Osteocyte (in vitro differentiated cells): Measurements from ENCODE around the gene SLC25A13. TPM values are rescaled to one million over a fixed set of nuclear protein-coding genes. Genes with fewer than 3 reads are reported as not detected.
"Not testable (repeated sequence)": the region's sequence is repeated elsewhere in the genome, so short reads cannot be mapped to it uniquely, and the experiment has no call there.

Experiments
- DNase-seq: peaks from one replicate; pipeline ENCODE4 v3.0.0; 2021; ENCODE audit warnings: mixed read lengths; ENCODE audit not compliant: unreplicated experiment; ENCODE audit errors: extremely low spot score
- H3K27ac Mint-ChIP-seq: one replicate; pipeline ENCODE4 v1.8.0; 2021; ENCODE audit warnings: mild to moderate bottlenecking, mixed read lengths; ENCODE audit not compliant: unreplicated experiment
- H3K27me3 Mint-ChIP-seq: one replicate; pipeline ENCODE4 v1.8.0; 2021; ENCODE audit warnings: mixed read lengths; ENCODE audit not compliant: unreplicated experiment
- H3K36me3 Mint-ChIP-seq: one replicate; pipeline ENCODE4 v1.8.0; 2021; ENCODE audit warnings: mixed read lengths; ENCODE audit not compliant: unreplicated experiment
- H3K4me1 Mint-ChIP-seq: one replicate; pipeline ENCODE4 v1.8.0; 2021; ENCODE audit warnings: mixed read lengths; ENCODE audit not compliant: unreplicated experiment
- H3K4me3 Mint-ChIP-seq: one replicate; pipeline ENCODE4 v1.8.0; 2021; ENCODE audit warnings: mild to moderate bottlenecking, moderate library complexity, mixed read lengths; ENCODE audit not compliant: unreplicated experiment
- H3K9me3 Mint-ChIP-seq: one replicate; pipeline ENCODE4 v1.8.0; 2021; ENCODE audit warnings: mixed read lengths; ENCODE audit not compliant: unreplicated experiment
- total RNA-seq: library from RNA; stranded (reverse); gene quantifications from 2 replicates; pipeline ENCODE4 v1.2.1, GENCODE V29; 2021
- TF ChIP-seq, protein P1 (sequence below): fragments of 200-600 bp; sonication (generic); IDR thresholded peaks from 2 replicates; pipeline ENCODE4 v1.5.0; 2021; ENCODE audit warnings: antibody characterized with exemption, mild to moderate bottlenecking, moderate library complexity

Gene SLC25A13
- total RNA-seq, 1 donor from 2014 or later, result 29.3 TPM

DNA sequence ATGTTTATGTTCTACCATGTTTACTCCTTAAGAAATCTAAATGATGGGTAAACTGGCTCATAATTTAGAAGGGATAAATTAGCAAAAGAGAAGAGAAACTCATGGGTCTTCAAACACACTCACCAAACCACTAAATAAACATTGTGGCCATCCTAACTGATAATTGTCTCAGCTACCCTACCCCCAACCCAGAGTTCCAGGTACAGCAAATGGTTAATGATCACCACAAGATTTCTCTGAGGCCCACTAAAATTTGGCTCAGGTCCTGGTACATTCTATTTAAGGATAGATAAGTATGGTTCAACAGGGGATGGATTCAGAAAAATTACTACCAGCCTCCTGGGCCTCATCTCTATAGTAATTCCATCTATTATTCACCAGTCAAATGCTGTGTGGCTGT is 21.4 kb downstream of the SLC25A13 start:
- H3K27ac Mint-ChIP-seq, result no peak overlapping the region
- no peak overlapping the region for H3K4me3 Mint-ChIP-seq
- H3K4me1 Mint-ChIP-seq, result peaks cover 22% of the 10 kb centered on the region
- H3K9me3 Mint-ChIP-seq, result no peaks in the 10 kb centered on the region
- TF ChIP-seq, protein P1, sequence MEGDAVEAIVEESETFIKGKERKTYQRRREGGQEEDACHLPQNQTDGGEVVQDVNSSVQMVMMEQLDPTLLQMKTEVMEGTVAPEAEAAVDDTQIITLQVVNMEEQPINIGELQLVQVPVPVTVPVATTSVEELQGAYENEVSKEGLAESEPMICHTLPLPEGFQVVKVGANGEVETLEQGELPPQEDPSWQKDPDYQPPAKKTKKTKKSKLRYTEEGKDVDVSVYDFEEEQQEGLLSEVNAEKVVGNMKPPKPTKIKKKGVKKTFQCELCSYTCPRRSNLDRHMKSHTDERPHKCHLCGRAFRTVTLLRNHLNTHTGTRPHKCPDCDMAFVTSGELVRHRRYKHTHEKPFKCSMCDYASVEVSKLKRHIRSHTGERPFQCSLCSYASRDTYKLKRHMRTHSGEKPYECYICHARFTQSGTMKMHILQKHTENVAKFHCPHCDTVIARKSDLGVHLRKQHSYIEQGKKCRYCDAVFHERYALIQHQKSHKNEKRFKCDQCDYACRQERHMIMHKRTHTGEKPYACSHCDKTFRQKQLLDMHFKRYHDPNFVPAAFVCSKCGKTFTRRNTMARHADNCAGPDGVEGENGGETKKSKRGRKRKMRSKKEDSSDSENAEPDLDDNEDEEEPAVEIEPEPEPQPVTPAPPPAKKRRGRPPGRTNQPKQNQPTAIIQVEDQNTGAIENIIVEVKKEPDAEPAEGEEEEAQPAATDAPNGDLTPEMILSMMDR, result no peak
- H3K27me3 Mint-ChIP-seq, result no peaks in the 10 kb centered on the region
- H3K36me3 Mint-ChIP-seq, result peaks cover 2% of the 10 kb centered on the region
- DNase-seq, result no peak

DNA sequence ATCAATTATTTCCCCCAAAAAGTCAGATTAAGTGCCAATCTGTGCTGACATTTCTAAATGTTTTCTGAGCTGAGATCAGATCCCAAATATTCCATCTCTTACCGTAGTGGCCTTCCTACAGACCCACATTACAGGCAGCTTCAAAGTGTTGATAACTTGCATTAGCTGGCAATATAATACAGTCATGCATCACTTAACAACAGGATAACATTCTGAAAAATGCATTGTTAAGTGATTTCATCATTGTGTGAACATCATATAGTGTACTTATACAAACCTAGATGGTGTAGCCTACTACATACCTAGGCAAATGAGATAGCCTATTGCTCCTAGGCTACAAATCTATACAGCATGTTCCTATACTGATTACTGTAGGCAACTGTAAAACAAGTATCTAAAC is 22.4 kb downstream of the SLC25A13 start:
- Mint-ChIP-seq H3K4me3 (no peak overlapping the region), H3K27ac (no peak overlapping the region), H3K36me3 (peaks cover 9% of the 10 kb centered on the region), H3K4me1 (peaks cover 20% of the 10 kb centered on the region), H3K27me3 (no peaks in the 10 kb centered on the region), H3K9me3 (no peaks in the 10 kb centered on the region)
- TF ChIP-seq, protein P1, result no peak
- DNase-seq, result no peak

DNA sequence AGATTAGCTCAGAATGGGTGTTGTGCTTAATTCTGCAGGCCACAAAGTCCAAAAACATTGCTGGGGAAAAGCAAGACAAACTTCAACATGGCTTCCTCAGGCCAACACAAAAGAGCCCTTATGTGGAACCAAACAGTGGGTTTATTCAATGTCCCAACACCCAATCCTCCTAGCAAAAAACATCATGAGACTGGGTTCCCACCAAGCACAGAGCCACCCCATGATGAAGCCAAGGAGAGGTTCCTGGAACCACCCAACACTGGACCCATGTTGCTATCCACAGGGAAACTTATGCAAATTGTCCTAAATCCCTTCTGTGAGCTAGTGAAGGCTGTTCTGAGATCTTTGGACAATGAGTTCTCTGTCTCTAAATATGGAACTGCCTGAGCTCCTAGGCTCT is 24.0 kb downstream of the SLC25A13 start:
- DNase-seq, result no peak
- Mint-ChIP-seq H3K4me3 (no peak overlapping the region), H3K27me3 (no peaks in the 10 kb centered on the region), H3K4me1 (peaks cover 9% of the 10 kb centered on the region), H3K36me3 (peaks cover 11% of the 10 kb centered on the region), H3K27ac (no peak overlapping the region), H3K9me3 (no peaks in the 10 kb centered on the region)
- TF ChIP-seq, protein P1, result no peak

DNA sequence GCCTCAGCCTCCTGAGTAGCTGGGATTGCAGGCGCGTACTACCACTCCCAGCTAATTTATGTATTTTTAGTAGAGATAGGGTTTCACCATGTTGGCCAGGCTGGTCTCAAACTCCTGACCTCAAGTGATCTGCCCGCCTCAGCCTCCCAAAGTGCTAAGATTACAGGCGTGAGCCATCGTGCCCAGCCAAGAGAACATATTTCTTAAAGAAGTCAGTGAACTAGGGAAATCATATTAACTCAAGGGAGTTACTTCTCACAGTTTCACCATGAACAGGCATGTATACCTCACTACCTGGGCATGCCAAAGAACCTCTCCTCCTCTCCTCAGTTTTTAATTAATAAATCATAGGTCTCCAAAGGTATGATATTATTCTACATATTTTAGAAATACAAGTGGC is 24.5 kb downstream of the SLC25A13 start:
- H3K27me3 Mint-ChIP-seq, H3K9me3 Mint-ChIP-seq, H3K4me3 Mint-ChIP-seq, H3K4me1 Mint-ChIP-seq, DNase-seq, H3K27ac Mint-ChIP-seq: not testable (repeated sequence)
- H3K36me3 Mint-ChIP-seq, result peaks cover 13% of the 10 kb centered on the region

DNA sequence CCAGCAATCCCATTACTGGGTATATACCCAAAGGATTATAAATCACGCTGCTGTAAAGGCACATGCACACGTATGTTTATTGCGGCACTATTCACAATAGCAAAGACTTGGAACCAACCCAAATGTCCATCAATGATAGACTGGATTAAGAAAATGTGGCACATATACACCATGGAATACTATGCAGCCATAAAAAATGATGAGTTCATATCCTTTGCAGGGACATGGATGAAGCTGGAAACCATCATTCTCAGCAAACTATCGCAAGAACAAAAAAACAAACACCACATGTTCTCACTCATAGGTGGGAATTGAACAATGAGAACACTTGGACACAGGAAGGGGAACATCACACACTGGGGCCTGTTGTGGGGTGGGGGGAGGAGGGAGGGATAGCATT is 28.0 kb downstream of the SLC25A13 start:
- DNase-seq, H3K27ac Mint-ChIP-seq, H3K27me3 Mint-ChIP-seq, H3K4me1 Mint-ChIP-seq, H3K4me3 Mint-ChIP-seq: not testable (repeated sequence)
- peaks cover 13% of the 10 kb centered on the region for H3K9me3 Mint-ChIP-seq
- peaks cover 22% of the 10 kb centered on the region for H3K36me3 Mint-ChIP-seq

DNA sequence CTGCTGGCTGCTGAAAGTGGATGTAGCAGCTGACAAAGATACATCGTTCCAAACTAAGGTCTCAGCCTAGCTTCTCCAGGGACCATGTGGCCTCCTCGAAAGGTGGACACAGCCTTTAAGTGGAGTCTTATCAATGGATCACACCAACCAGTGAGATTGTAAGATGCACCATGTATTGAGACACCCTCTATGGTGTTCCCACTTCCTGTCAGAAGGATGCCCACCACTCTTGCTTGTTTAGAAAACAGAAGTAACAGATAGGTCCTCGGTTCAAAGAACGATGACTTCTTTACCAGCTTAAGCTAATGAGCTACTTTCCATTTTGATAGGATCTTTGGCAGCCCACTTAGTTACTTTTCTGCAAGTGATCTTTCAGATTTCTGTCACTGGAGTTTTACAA is 34.3 kb downstream of the SLC25A13 start:
- H3K9me3 Mint-ChIP-seq, result peaks cover 13% of the 10 kb centered on the region
- H3K4me3 Mint-ChIP-seq, result no peak overlapping the region
- peaks cover 16% of the 10 kb centered on the region for H3K4me1 Mint-ChIP-seq
- peaks cover 16% of the 10 kb centered on the region for H3K36me3 Mint-ChIP-seq
- TF ChIP-seq, protein P1, result no peak
- DNase-seq, result no peak
- H3K27ac Mint-ChIP-seq, result no peak overlapping the region
- H3K27me3 Mint-ChIP-seq, result no peaks in the 10 kb centered on the region
